ENCODE data around the gene ZDHHC14.

GRCh38 chr6:157592541-157592940, 211.6 kb downstream of the ZDHHC14 start:
- TF ChIP-seq CTCF (IDR thresholded peaks at IDR 0.05; ENCODE audit: low read depth, low read length, poor library complexity, severe bottlenecking) (no peak), EZH2phosphoT487 (IDR thresholded peaks at IDR 0.05; ENCODE audit: borderline replicate concordance, low read length) (no peak)
